NCI-H526 treated with DMSO at 0.1 percent for 48 hours (cell line): ENCODE measurements around the gene SLC25A34.

Source experiments
- DNase-seq: peaks from one replicate; lab custom pipeline; 2025; lab: John Stamatoyannopoulos, UW

The SLC25A34 gene

GRCh38 chr1:15775706-15776105 lies 39.6 kb downstream of the SLC25A34 start:
- no peak for DNase-seq

GRCh38 chr1:15777909-15778707 lies 42.0 kb downstream of the SLC25A34 start:
- DNase-seq = no peak

GRCh38 chr1:15785683-15786082 lies 49.6 kb downstream of the SLC25A34 start:
- DNase-seq = no peak

GRCh38 chr1:15786581-15786980 lies 50.5 kb downstream of the SLC25A34 start:
- no peak for DNase-seq

GRCh38 chr1:15788624-15789301 lies 52.7 kb downstream of the SLC25A34 start:
- no peak for DNase-seq
